HG02798 (cell line): ENCODE results near the gene TLCD1.

ENCODE experiments used
- ATAC-seq: cut with Tn5 transposase; IDR thresholded peaks from one replicate; pipeline ENCODE4 v1.9.1; 2021; ENCODE audit warnings: mild to moderate bottlenecking; ENCODE audit not compliant: unreplicated experiment, poor library complexity

The TLCD1 gene

GRCh38 chr17:28700830-28701492 lies 25.1 kb downstream of the TLCD1 start:
- no peak for ATAC-seq

- no peak for ATAC-seq
Observed at GRCh38 chr17:28700278-28700677, 25.8 kb downstream of the TLCD1 start.

GRCh38 chr17:28698253-28698941 lies 27.6 kb downstream of the TLCD1 start:
- ATAC-seq, result no peak

GRCh38 chr17:28693869-28694268 lies 32.2 kb downstream of the TLCD1 start:
- ATAC-seq, result no peak

- no peak for ATAC-seq
Observed at GRCh38 chr17:28689011-28689410, 37.0 kb downstream of the TLCD1 start.

GRCh38 chr17:28688481-28688880 lies 37.6 kb downstream of the TLCD1 start:
- ATAC-seq, result no peak

GRCh38 chr17:28686296-28686695 lies 39.7 kb downstream of the TLCD1 start:
- no peak for ATAC-seq

- ATAC-seq, result no peak
Observed at GRCh38 chr17:28685366-28685765, 40.7 kb downstream of the TLCD1 start.

GRCh38 chr17:28684963-28685362 lies 41.1 kb downstream of the TLCD1 start:
- ATAC-seq, result no peak

GRCh38 chr17:28682655-28683054 lies 43.4 kb downstream of the TLCD1 start:
- ATAC-seq, result no peak

GRCh38 chr17:28675980-28676379 lies 50.1 kb downstream of the TLCD1 start:
- no peak for ATAC-seq

- ATAC-seq, result no peak
Observed at GRCh38 chr17:28675490-28675889, 50.5 kb downstream of the TLCD1 start.
